Measurements from ENCODE around the gene MYLK4.

Gene MYLK4

GRCh38 chr6:2750832-2751231 is at the start of gene MYLK4:
Gene MYLK4 (minus strand): TSS chr6:2750922. CDS start chr6:2749294, 1,628 bp downstream.
- Histone ChIP-seq H3K4me3 (peak within 1 kb of the TSS; percentile 32), H3K27ac (no peak within 1 kb of the TSS), H3K9ac (ENCODE audit: insufficient read length) (no peak within 1 kb of the TSS), H3K9me3 (ENCODE audit: low read depth, low read length) (no peaks in the 10 kb centered on the region), H3K36me3 (ENCODE audit: insufficient read depth, low read length) (no peaks in the 10 kb centered on the region)
- no peak for DNase-seq (ENCODE audit: low read depth, low spot score)
- no peak for TF ChIP-seq FOXP2 (optimal IDR thresholded peaks at IDR 0.05; ENCODE audit: control extremely low read depth, extremely low read length, insufficient read depth)
- TF ChIP-seq POLR2AphosphoS5 (IDR thresholded peaks at IDR 0.05; ENCODE audit: borderline replicate concordance, low read depth, low read length), result no peak
- TF ChIP-seq EZH2 (IDR thresholded peaks at IDR 0.05), result no peak

- Histone ChIP-seq H3K9ac (ENCODE audit: insufficient read length) (no peak overlapping the region), H3K36me3 (ENCODE audit: insufficient read depth, low read length) (no peaks in the 10 kb centered on the region), H3K4me3 (no peak overlapping the region), H3K27ac (no peak overlapping the region), H3K9me3 (ENCODE audit: low read depth, low read length) (no peaks in the 10 kb centered on the region)
- TF ChIP-seq EZH2 (IDR thresholded peaks at IDR 0.05), result no peak
- TF ChIP-seq POLR2AphosphoS5 (IDR thresholded peaks at IDR 0.05; ENCODE audit: borderline replicate concordance, low read depth, low read length), result no peak
- TF ChIP-seq FOXP2 (optimal IDR thresholded peaks at IDR 0.05; ENCODE audit: control extremely low read depth, extremely low read length, insufficient read depth), result no peak
- no peak for DNase-seq (ENCODE audit: low read depth, low spot score)
Observed at GRCh38 chr6:2799936-2800527, 49.3 kb upstream of the MYLK4 start.

- no peak for DNase-seq (ENCODE audit: low read depth, low spot score)
- TF ChIP-seq FOXP2 (optimal IDR thresholded peaks at IDR 0.05; ENCODE audit: control extremely low read depth, extremely low read length, insufficient read depth), result no peak
- TF ChIP-seq POLR2AphosphoS5 (IDR thresholded peaks at IDR 0.05; ENCODE audit: borderline replicate concordance, low read depth, low read length), result no peak
- TF ChIP-seq EZH2 (IDR thresholded peaks at IDR 0.05), result no peak
- Histone ChIP-seq H3K9ac (ENCODE audit: insufficient read length) (no peak overlapping the region), H3K4me3 (no peak overlapping the region), H3K9me3 (ENCODE audit: low read depth, low read length) (no peaks in the 10 kb centered on the region), H3K36me3 (ENCODE audit: insufficient read depth, low read length) (no peaks in the 10 kb centered on the region), H3K27ac (no peak overlapping the region)
Observed at GRCh38 chr6:2798586-2799134, 47.9 kb upstream of the MYLK4 start.

GRCh38 chr6:2797564-2798031 is 46.9 kb upstream of the MYLK4 start:
- Histone ChIP-seq H3K9ac (ENCODE audit: insufficient read length) (no peak overlapping the region), H3K4me3 (no peak overlapping the region), H3K27ac (no peak overlapping the region), H3K9me3 (ENCODE audit: low read depth, low read length) (no peaks in the 10 kb centered on the region), H3K36me3 (ENCODE audit: insufficient read depth, low read length) (no peaks in the 10 kb centered on the region)
- TF ChIP-seq POLR2AphosphoS5 (IDR thresholded peaks at IDR 0.05; ENCODE audit: borderline replicate concordance, low read depth, low read length) (no peak), FOXP2 (optimal IDR thresholded peaks at IDR 0.05; ENCODE audit: control extremely low read depth, extremely low read length, insufficient read depth) (no peak), EZH2 (IDR thresholded peaks at IDR 0.05) (no peak)
- DNase-seq (ENCODE audit: low read depth, low spot score), result no peak

GRCh38 chr6:2796861-2797260 is 46.1 kb upstream of the MYLK4 start:
- Histone ChIP-seq H3K36me3 (ENCODE audit: insufficient read depth, low read length) (no peaks in the 10 kb centered on the region), H3K27ac (no peak overlapping the region), H3K9ac (ENCODE audit: insufficient read length) (no peak overlapping the region), H3K4me3 (no peak overlapping the region), H3K9me3 (ENCODE audit: low read depth, low read length) (no peaks in the 10 kb centered on the region)
- DNase-seq (ENCODE audit: low read depth, low spot score), result no peak
- no peak for TF ChIP-seq POLR2AphosphoS5 (IDR thresholded peaks at IDR 0.05; ENCODE audit: borderline replicate concordance, low read depth, low read length)
- no peak for TF ChIP-seq EZH2 (IDR thresholded peaks at IDR 0.05)
- no peak for TF ChIP-seq FOXP2 (optimal IDR thresholded peaks at IDR 0.05; ENCODE audit: control extremely low read depth, extremely low read length, insufficient read depth)

- H3K9ac ChIP-seq (ENCODE audit: insufficient read length), result no peak overlapping the region
Observed at GRCh38 chr6:2795956-2796355, 45.2 kb upstream of the MYLK4 start.

GRCh38 chr6:2795162-2795561 is 44.4 kb upstream of the MYLK4 start:
- DNase-seq (ENCODE audit: low read depth, low spot score), result no peak
- Histone ChIP-seq H3K9me3 (ENCODE audit: low read depth, low read length) (no peaks in the 10 kb centered on the region), H3K9ac (ENCODE audit: insufficient read length) (no peak overlapping the region), H3K36me3 (ENCODE audit: insufficient read depth, low read length) (no peaks in the 10 kb centered on the region), H3K4me3 (no peak overlapping the region), H3K27ac (no peak overlapping the region)
- TF ChIP-seq FOXP2 (optimal IDR thresholded peaks at IDR 0.05; ENCODE audit: control extremely low read depth, extremely low read length, insufficient read depth) (no peak), POLR2AphosphoS5 (IDR thresholded peaks at IDR 0.05; ENCODE audit: borderline replicate concordance, low read depth, low read length) (no peak), EZH2 (IDR thresholded peaks at IDR 0.05) (no peak)

More at GRCh38 chr6:2795956-2796355, 45.2 kb upstream of the MYLK4 start:
- H3K9me3 ChIP-seq (ENCODE audit: low read depth, low read length), result no peaks in the 10 kb centered on the region
- no peak overlapping the region for H3K27ac ChIP-seq
- DNase-seq (ENCODE audit: low read depth, low spot score), result no peak
- no peaks in the 10 kb centered on the region for H3K36me3 ChIP-seq (ENCODE audit: insufficient read depth, low read length)
- no peak for TF ChIP-seq EZH2 (IDR thresholded peaks at IDR 0.05)
- no peak for TF ChIP-seq FOXP2 (optimal IDR thresholded peaks at IDR 0.05; ENCODE audit: control extremely low read depth, extremely low read length, insufficient read depth)
- TF ChIP-seq POLR2AphosphoS5 (IDR thresholded peaks at IDR 0.05; ENCODE audit: borderline replicate concordance, low read depth, low read length), result no peak
- H3K4me3 ChIP-seq, result no peak overlapping the region

- no peak for DNase-seq (ENCODE audit: low read depth, low spot score)
- Histone ChIP-seq H3K36me3 (ENCODE audit: insufficient read depth, low read length) (no peaks in the 10 kb centered on the region), H3K4me3 (no peak overlapping the region), H3K27ac (no peak overlapping the region), H3K9me3 (ENCODE audit: low read depth, low read length) (no peaks in the 10 kb centered on the region), H3K9ac (ENCODE audit: insufficient read length) (no peak overlapping the region)
- TF ChIP-seq POLR2AphosphoS5 (IDR thresholded peaks at IDR 0.05; ENCODE audit: borderline replicate concordance, low read depth, low read length), result no peak
- TF ChIP-seq EZH2 (IDR thresholded peaks at IDR 0.05), result no peak
- TF ChIP-seq FOXP2 (optimal IDR thresholded peaks at IDR 0.05; ENCODE audit: control extremely low read depth, extremely low read length, insufficient read depth), result no peak
Observed at GRCh38 chr6:2794171-2794730, 43.5 kb upstream of the MYLK4 start.

All from SK-N-MC (cell line).